Panc1 (cell line): Measurements from ENCODE around the gene EHD4. TPM values are rescaled to one million over a fixed set of nuclear protein-coding genes. Genes with fewer than 3 reads are reported as not detected.

ENCODE experiments used
- ATAC-seq: fragments of 200-7000 bp; cut with Tn5 transposase; 2 replicates; pipeline ENCODE4 v1.9.1; 2020; ENCODE audit warnings: mild to moderate bottlenecking, moderate library complexity
- BruUV-seq: library from RNA; stranded (reverse); fragments of 400-500 nt; replicated peaks from 2 replicates; lab custom pipeline; 2021; lab: Mats Ljungman, UMichigan
- CTCF ChIA-PET: fragments of 300-600 bp; sonication (Branson Sonifier 250); formaldehyde crosslinking; loops from one replicate; lab custom pipeline; 2022; ENCODE audit warnings: antibody characterized with exemption; lab: Charles Lee
- POLR2A ChIA-PET: fragments of 300-600 bp; sonication (Branson Sonifier 250); formaldehyde crosslinking; loops from one replicate; lab custom pipeline; 2022; ENCODE audit warnings: antibody characterized with exemption; lab: Charles Lee
- DNase-seq: peaks from one replicate; pipeline ENCODE4 v3.0.0-alpha.2; 2010; ENCODE audit warnings: low read depth, low spot score
- H3K27ac ChIP-seq: 2 replicates; pipeline ENCODE4 v1.5.1; 2011; ENCODE audit warnings: mild to moderate bottlenecking, low read length, inconsistent platforms
- H3K27me3 ChIP-seq: fragments of 200-500 bp; sonication (Bioruptor generic); 2 replicates; pipeline ENCODE4 v1.6.0; 2014; ENCODE audit warnings: low read length, inconsistent platforms; ENCODE audit not compliant: control insufficient read depth, insufficient read depth
- H3K36me3 ChIP-seq: fragments of 200-500 bp; sonication (Bioruptor generic); 2 replicates; pipeline ENCODE4 v1.5.1; 2014; ENCODE audit warnings: inconsistent platforms, mild to moderate bottlenecking, low read length, moderate library complexity; ENCODE audit not compliant: control insufficient read depth, insufficient read depth
- H3K4me1 ChIP-seq: 2 replicates; pipeline ENCODE4 v1.5.1; 2011; ENCODE audit warnings: inconsistent platforms, mild to moderate bottlenecking, low read length, moderate library complexity; ENCODE audit not compliant: control insufficient read depth, insufficient read depth
- H3K4me3 ChIP-seq, 2 experiments: 2 replicates each; pipeline ENCODE4 v1.5.1; 2011 to 2012; ENCODE audit warnings: low read depth in 2 of 2, low read length in 2 of 2, mild to moderate bottlenecking in 2 of 2, inconsistent platforms in 1 of 2, moderate library complexity in 1 of 2
- H3K9me3 ChIP-seq: fragments of 200-500 bp; sonication (Bioruptor generic); 2 replicates; pipeline ENCODE4 v1.5.1; 2014; ENCODE audit warnings: low read depth, mild to moderate bottlenecking, inconsistent platforms, low read length, moderate library complexity; ENCODE audit not compliant: control insufficient read depth, insufficient read depth
- POLR2AphosphoS5 ChIP-seq: IDR thresholded peaks from 2 replicates; pipeline ENCODE4 v1.6.1; 2012; ENCODE audit warnings: mild to moderate bottlenecking, low read depth, low read length, moderate library complexity
- SIN3A ChIP-seq: IDR thresholded peaks from 2 replicates; pipeline ENCODE4 v1.6.1; 2012; ENCODE audit warnings: low read depth, mild to moderate bottlenecking, low read length, moderate library complexity, borderline replicate concordance; ENCODE audit not compliant: insufficient read depth
- TCF7L2 ChIP-seq: IDR thresholded peaks from 2 replicates; pipeline ENCODE4 v1.6.1; 2011; ENCODE audit warnings: mild to moderate bottlenecking, low read depth, low read length, inconsistent platforms
- in situ Hi-C: cut with HindIII; loops from 2 replicates; pipeline ENCODE4 v1.10.0; 2016; ENCODE audit warnings: low sequenced_read_pairs, low pct_unique_long_range_greater_than_20kb
- intact Hi-C: fragments of 100-400 bp; cut with micrococcal nuclease; formaldehyde crosslinking; loops from one replicate; pipeline ENCODE4 v1.10.0; 2022; ENCODE audit not compliant: unreplicated experiment
- total RNA-seq: library from RNA; stranded (reverse); gene quantifications from one replicate; pipeline ENCODE4 v1.2.1, GENCODE V29; 2021; ENCODE audit not compliant: unreplicated experiment
- TF ChIP-seq, protein P1 (sequence below), 2 experiments: IDR thresholded peaks; 2 replicates each; pipeline ENCODE4 v1.6.1; 2011 to 2012; ENCODE audit warnings: low read depth in 2 of 2, control low read depth in 1 of 2, low read length in 1 of 2, mild to moderate bottlenecking in 1 of 2, moderate library complexity in 1 of 2; ENCODE audit not compliant: insufficient read depth in 1 of 2
- TF ChIP-seq, protein P2 (sequence below): fragments of 450-650 bp; IDR thresholded peaks from 2 replicates; pipeline ENCODE4 v1.5.1; 2017; ENCODE audit warnings: mild to moderate bottlenecking

The EHD4 gene
- total RNA-seq, 1 experiment from 2014 or later: 43.2 TPM

DNA sequence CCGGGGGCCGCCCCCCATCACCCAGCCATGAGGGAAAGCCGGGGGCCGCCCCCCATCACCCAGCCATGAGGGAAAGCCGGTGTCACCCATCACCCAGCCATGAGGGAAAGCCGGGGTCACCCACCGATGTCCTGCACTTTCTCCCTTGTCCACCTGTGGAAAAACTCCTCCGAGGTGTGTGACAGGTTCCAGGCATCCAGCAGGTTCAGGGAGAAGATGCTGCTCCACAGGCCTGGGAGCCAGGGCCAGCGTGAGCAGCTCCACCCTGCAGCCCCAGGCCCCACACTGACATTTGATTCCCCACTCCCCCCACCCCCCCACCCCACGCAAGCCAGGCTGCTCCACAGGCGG lies 15.5 kb upstream of the EHD4 start:
- TF ChIP-seq SIN3A: no peak
- no peak for TF ChIP-seq TCF7L2
- TF ChIP-seq, protein P1, sequence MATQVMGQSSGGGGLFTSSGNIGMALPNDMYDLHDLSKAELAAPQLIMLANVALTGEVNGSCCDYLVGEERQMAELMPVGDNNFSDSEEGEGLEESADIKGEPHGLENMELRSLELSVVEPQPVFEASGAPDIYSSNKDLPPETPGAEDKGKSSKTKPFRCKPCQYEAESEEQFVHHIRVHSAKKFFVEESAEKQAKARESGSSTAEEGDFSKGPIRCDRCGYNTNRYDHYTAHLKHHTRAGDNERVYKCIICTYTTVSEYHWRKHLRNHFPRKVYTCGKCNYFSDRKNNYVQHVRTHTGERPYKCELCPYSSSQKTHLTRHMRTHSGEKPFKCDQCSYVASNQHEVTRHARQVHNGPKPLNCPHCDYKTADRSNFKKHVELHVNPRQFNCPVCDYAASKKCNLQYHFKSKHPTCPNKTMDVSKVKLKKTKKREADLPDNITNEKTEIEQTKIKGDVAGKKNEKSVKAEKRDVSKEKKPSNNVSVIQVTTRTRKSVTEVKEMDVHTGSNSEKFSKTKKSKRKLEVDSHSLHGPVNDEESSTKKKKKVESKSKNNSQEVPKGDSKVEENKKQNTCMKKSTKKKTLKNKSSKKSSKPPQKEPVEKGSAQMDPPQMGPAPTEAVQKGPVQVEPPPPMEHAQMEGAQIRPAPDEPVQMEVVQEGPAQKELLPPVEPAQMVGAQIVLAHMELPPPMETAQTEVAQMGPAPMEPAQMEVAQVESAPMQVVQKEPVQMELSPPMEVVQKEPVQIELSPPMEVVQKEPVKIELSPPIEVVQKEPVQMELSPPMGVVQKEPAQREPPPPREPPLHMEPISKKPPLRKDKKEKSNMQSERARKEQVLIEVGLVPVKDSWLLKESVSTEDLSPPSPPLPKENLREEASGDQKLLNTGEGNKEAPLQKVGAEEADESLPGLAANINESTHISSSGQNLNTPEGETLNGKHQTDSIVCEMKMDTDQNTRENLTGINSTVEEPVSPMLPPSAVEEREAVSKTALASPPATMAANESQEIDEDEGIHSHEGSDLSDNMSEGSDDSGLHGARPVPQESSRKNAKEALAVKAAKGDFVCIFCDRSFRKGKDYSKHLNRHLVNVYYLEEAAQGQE (IDR thresholded peaks at IDR 0.05; ENCODE audit: insufficient read depth in 1 of 2, low read depth in 2 of 2, low read length in 1 of 2): no peak
- no peak for TF ChIP-seq POLR2AphosphoS5
- TF ChIP-seq, protein P2, sequence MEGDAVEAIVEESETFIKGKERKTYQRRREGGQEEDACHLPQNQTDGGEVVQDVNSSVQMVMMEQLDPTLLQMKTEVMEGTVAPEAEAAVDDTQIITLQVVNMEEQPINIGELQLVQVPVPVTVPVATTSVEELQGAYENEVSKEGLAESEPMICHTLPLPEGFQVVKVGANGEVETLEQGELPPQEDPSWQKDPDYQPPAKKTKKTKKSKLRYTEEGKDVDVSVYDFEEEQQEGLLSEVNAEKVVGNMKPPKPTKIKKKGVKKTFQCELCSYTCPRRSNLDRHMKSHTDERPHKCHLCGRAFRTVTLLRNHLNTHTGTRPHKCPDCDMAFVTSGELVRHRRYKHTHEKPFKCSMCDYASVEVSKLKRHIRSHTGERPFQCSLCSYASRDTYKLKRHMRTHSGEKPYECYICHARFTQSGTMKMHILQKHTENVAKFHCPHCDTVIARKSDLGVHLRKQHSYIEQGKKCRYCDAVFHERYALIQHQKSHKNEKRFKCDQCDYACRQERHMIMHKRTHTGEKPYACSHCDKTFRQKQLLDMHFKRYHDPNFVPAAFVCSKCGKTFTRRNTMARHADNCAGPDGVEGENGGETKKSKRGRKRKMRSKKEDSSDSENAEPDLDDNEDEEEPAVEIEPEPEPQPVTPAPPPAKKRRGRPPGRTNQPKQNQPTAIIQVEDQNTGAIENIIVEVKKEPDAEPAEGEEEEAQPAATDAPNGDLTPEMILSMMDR: no peak
- no peaks in the 10 kb centered on the region for H3K9me3 ChIP-seq
- no TSS peak for BruUV-seq
- CTCF ChIA-PET: no interaction called here
- no peak overlapping the region for H3K27ac ChIP-seq
- in situ Hi-C loops (no loop called here), intact Hi-C loops (loop anchor here (2.0 to 5.0 kb wide), 2 partner anchors 71 to 149 kb away; no protein-coding TSS in a partner anchor)
- ATAC-seq: no peak
- DNase-seq: no peak
- no peaks in the 10 kb centered on the region for H3K36me3 ChIP-seq
- no peaks in the 10 kb centered on the region; the same call in 1 of the 2 replicates for H3K4me1 ChIP-seq
- no peak overlapping the region for H3K4me3 ChIP-seq
- POLR2A ChIA-PET: no interaction called here
- no peaks in the 10 kb centered on the region for H3K27me3 ChIP-seq

DNA sequence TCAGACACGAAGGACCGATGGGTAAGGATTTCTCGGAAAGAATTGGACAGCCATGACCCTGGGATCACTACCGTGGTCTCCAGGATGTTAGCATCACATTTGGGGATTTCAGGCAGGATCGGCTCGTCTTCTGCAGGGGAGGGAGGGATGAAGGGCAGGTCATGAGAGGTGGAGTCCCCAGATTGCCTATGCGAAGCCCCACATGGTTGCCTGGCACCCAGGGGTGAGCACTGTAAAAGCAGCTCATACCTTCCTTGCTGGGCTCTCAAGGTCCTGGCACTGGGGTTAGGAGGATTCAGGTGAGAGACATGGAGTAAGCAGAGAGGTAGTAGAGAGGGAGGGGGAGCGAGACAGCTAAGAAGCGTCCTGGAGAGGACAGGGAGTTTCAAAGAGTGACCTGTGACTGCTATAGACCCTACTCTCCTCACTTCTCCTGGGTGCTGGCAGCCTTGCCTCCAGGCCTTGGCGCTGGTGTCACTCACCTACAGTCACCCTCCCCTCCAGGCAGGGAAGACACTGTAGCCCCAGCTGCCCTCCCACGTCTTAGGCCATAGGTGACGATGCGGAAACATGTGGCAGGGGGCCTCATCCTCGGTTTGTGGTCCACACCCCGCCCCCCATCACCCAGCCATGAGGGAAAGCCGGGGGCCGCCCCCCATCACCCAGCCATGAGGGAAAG lies 15.0 kb upstream of the EHD4 start:
- ChIA-PET POLR2A (no interaction called here), CTCF (interaction anchor here (0.6 kb wide), 1 partner anchor 45 kb away, joined by 3 read pairs; no protein-coding TSS in a partner anchor)
- H3K27ac ChIP-seq: no peak overlapping the region
- no peak overlapping the region for H3K4me3 ChIP-seq
- no TSS peak for BruUV-seq
- no peaks in the 10 kb centered on the region for H3K27me3 ChIP-seq
- H3K9me3 ChIP-seq: no peaks in the 10 kb centered on the region
- no peak for ATAC-seq
- in situ Hi-C loops (no loop called here), intact Hi-C loops (loop anchor here (5.0 kb wide), 1 partner anchor 150 kb away; no protein-coding TSS in a partner anchor)
- TF ChIP-seq, protein P2: no peak
- TF ChIP-seq SIN3A (no peak), POLR2AphosphoS5 (no peak), TCF7L2 (no peak)
- TF ChIP-seq, protein P1 (IDR thresholded peaks at IDR 0.05; ENCODE audit: insufficient read depth in 1 of 2, low read depth in 2 of 2, low read length in 1 of 2): no peak
- no peaks in the 10 kb centered on the region; the same call in 1 of the 2 replicates for H3K4me1 ChIP-seq
- H3K36me3 ChIP-seq: no peaks in the 10 kb centered on the region
- no peak for DNase-seq
